Neural cell (in vitro differentiated cells): Measurements from ENCODE around the gene MPND.

ENCODE experiments used
- EP300 ChIP-seq: fragments of 450-650 bp; conservative IDR thresholded peaks from 2 replicates; pipeline ENCODE4 v1.6.1; 2014; ENCODE audit warnings: antibody characterized with exemption, mild to moderate bottlenecking, moderate library complexity; ENCODE audit not compliant: poor library complexity, severe bottlenecking
- EZH2 ChIP-seq: fragments of 200-600, 300-800 bp; shearing (Covaris generic), sonication (generic); IDR thresholded peaks from 2 replicates; pipeline ENCODE4 v1.6.1; 2014; ENCODE audit warnings: antibody characterized with exemption, low read length, borderline replicate concordance, mild to moderate bottlenecking; ENCODE audit not compliant: insufficient read depth, poor library complexity, severe bottlenecking
- MXI1 ChIP-seq: fragments of 450-650 bp; conservative IDR thresholded peaks from 2 replicates; pipeline ENCODE4 v1.6.1; 2014; ENCODE audit warnings: antibody characterized with exemption, mild to moderate bottlenecking; ENCODE audit not compliant: poor library complexity, severe bottlenecking
- POLR2AphosphoS5 ChIP-seq: IDR thresholded peaks from 2 replicates; pipeline ENCODE4 v1.6.1; 2012
- RAD21 ChIP-seq: fragments of 450-650 bp; conservative IDR thresholded peaks from 2 replicates; pipeline ENCODE4 v1.6.1; 2014; ENCODE audit warnings: antibody characterized with exemption, mild to moderate bottlenecking, moderate library complexity
- REST ChIP-seq: IDR thresholded peaks from 2 replicates; pipeline ENCODE4 v1.6.1; 2012; ENCODE audit warnings: borderline replicate concordance
- SMC3 ChIP-seq: fragments of 450-650 bp; conservative IDR thresholded peaks from 2 replicates; pipeline ENCODE4 v1.6.1; 2014; ENCODE audit warnings: antibody characterized with exemption, mild to moderate bottlenecking, moderate library complexity; ENCODE audit not compliant: poor library complexity
- TAF1 ChIP-seq: IDR thresholded peaks from 2 replicates; pipeline ENCODE4 v1.6.1; 2012; ENCODE audit warnings: low read depth
- TF ChIP-seq, protein P1 (sequence below): fragments of 450-650 bp; IDR thresholded peaks from 2 replicates; pipeline ENCODE4 v1.5.1; 2014; ENCODE audit warnings: antibody characterized with exemption, mild to moderate bottlenecking, moderate library complexity; ENCODE audit not compliant: poor library complexity, severe bottlenecking

- TF ChIP-seq EP300 (no peak), EZH2 (no peak), REST (no peak), POLR2AphosphoS5 (no peak), TAF1 (no peak), SMC3 (no peak), MXI1 (no peak), RAD21 (no peak)
- TF ChIP-seq, protein P1, sequence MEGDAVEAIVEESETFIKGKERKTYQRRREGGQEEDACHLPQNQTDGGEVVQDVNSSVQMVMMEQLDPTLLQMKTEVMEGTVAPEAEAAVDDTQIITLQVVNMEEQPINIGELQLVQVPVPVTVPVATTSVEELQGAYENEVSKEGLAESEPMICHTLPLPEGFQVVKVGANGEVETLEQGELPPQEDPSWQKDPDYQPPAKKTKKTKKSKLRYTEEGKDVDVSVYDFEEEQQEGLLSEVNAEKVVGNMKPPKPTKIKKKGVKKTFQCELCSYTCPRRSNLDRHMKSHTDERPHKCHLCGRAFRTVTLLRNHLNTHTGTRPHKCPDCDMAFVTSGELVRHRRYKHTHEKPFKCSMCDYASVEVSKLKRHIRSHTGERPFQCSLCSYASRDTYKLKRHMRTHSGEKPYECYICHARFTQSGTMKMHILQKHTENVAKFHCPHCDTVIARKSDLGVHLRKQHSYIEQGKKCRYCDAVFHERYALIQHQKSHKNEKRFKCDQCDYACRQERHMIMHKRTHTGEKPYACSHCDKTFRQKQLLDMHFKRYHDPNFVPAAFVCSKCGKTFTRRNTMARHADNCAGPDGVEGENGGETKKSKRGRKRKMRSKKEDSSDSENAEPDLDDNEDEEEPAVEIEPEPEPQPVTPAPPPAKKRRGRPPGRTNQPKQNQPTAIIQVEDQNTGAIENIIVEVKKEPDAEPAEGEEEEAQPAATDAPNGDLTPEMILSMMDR: no peak
Measured at GRCh38 chr19:4338441-4339355, 4.7 kb upstream of the MPND start, which contains the start of gene STAP2.
